IMR-90 (cell line): ENCODE data around the gene JPT1. TPM values are rescaled to one million over a fixed set of nuclear protein-coding genes. Genes with fewer than 3 reads are reported as not detected.

Experiments
- ATAC-seq: fragments of 200-7000 bp; cut with Tn5 transposase; 2 replicates; pipeline ENCODE4 v1.9.1; 2020; ENCODE audit warnings: low read depth, mild to moderate bottlenecking, moderate library complexity
- BruUV-seq: library from RNA; stranded (reverse); fragments of 400-500 nt; replicated peaks from 2 replicates; lab custom pipeline; 2021; lab: Mats Ljungman, UMichigan
- CTCF ChIA-PET: fragments of 300-600 bp; formaldehyde crosslinking; extraction: SDS; loops from one replicate; lab custom pipeline; 2021; ENCODE audit warnings: antibody characterized with exemption; lab: Yijun Ruan, JAX
- POLR2A ChIA-PET: fragments of 300-600 bp; sonication (Branson Sonifier 250); formaldehyde crosslinking; loops from one replicate; lab custom pipeline; 2022; ENCODE audit warnings: antibody characterized with exemption; ENCODE audit not compliant: unreplicated experiment; lab: Charles Lee
- DNase-seq: peaks from one replicate; pipeline ENCODE4 v3.0.0; 2013
- H2AFZ ChIP-seq: replicated peaks from 2 replicates; pipeline ENCODE3; 2013; ENCODE audit warnings: low read length, mild to moderate bottlenecking; ENCODE audit not compliant: poor library complexity
- H2AK5ac ChIP-seq: 2 replicates; pipeline ENCODE4 v1.6.1; 2013; ENCODE audit warnings: low read depth, low read length, inconsistent platforms
- H2AK9ac ChIP-seq: replicated peaks from 2 replicates; pipeline ENCODE3; 2013; ENCODE audit warnings: mild to moderate bottlenecking, low read depth, low read length, moderate library complexity; ENCODE audit not compliant: poor library complexity
- H2BK120ac ChIP-seq: 2 replicates; pipeline ENCODE4 v1.6.1; 2013; ENCODE audit warnings: low read depth, low read length, inconsistent platforms
- H2BK15ac ChIP-seq: 3 replicates; pipeline ENCODE4 v1.6.1; 2013; ENCODE audit warnings: low read depth, low read length, inconsistent platforms
- H2BK20ac ChIP-seq: 2 replicates; pipeline ENCODE4 v1.6.1; 2013; ENCODE audit warnings: low read depth, mild to moderate bottlenecking, inconsistent platforms, low read length, moderate library complexity
- H2BK5ac ChIP-seq: 2 replicates; pipeline ENCODE4 v1.6.1; 2013; ENCODE audit warnings: mild to moderate bottlenecking, low read depth, low read length, inconsistent platforms; ENCODE audit not compliant: poor library complexity, severe bottlenecking
- H3K14ac ChIP-seq: replicated peaks from 2 replicates; pipeline ENCODE4 v1.6.1; 2013; ENCODE audit warnings: low read depth, low read length, inconsistent platforms
- H3K18ac ChIP-seq: 2 replicates; pipeline ENCODE4 v1.6.1; 2013; ENCODE audit warnings: low read depth, low read length, control low read depth
- H3K23ac ChIP-seq: 2 replicates; pipeline ENCODE4 v1.6.1; 2013; ENCODE audit warnings: low read depth, low read length, inconsistent platforms
- H3K27ac ChIP-seq: 2 replicates; pipeline ENCODE4 v1.5.1; 2013; ENCODE audit warnings: mild to moderate bottlenecking, control low read depth, low read length; ENCODE audit not compliant: insufficient read depth
- H3K27me3 ChIP-seq: 2 replicates; pipeline ENCODE4 v1.6.1; 2013; ENCODE audit warnings: low read length; ENCODE audit not compliant: control insufficient read depth, insufficient read depth
- H3K36me3 ChIP-seq: 2 replicates; pipeline ENCODE4 v1.6.1; 2013; ENCODE audit warnings: low read length, mixed read lengths; ENCODE audit not compliant: control insufficient read depth, insufficient read depth
- H3K4ac ChIP-seq: 2 replicates; pipeline ENCODE4 v1.6.1; 2013; ENCODE audit warnings: low read depth, low read length, inconsistent platforms
- H3K4me1 ChIP-seq: 2 replicates; pipeline ENCODE4 v1.6.1; 2013; ENCODE audit warnings: low read length, mixed read lengths; ENCODE audit not compliant: control insufficient read depth, insufficient read depth
- H3K4me2 ChIP-seq: 2 replicates; pipeline ENCODE4 v1.6.1; 2013; ENCODE audit warnings: low read depth, mild to moderate bottlenecking, control low read depth, low read length, moderate library complexity
- H3K4me3 ChIP-seq: 2 replicates; pipeline ENCODE4 v1.5.1; 2013; ENCODE audit warnings: low read depth, mild to moderate bottlenecking, control low read depth, low read length, moderate library complexity; ENCODE audit not compliant: insufficient read depth
- H3K56ac ChIP-seq: 2 replicates; pipeline ENCODE4 v1.6.1; 2013; ENCODE audit warnings: low read length, inconsistent platforms; ENCODE audit not compliant: insufficient read depth; ENCODE audit errors: extremely low read depth
- H3K79me1 ChIP-seq, 2 experiments: 2 replicates each; pipeline ENCODE4 v1.6.1; 2013; ENCODE audit warnings: low read length in 2 of 2, inconsistent platforms in 1 of 2, low read depth in 1 of 2
- H3K9ac ChIP-seq: 2 replicates; pipeline ENCODE4 v1.6.1; 2013; ENCODE audit warnings: low read depth, low read length, control low read depth
- H3K9me1 ChIP-seq: 2 replicates; pipeline ENCODE4 v1.6.1; 2013; ENCODE audit warnings: low read length, inconsistent platforms; ENCODE audit not compliant: insufficient read depth
- H3K9me3 ChIP-seq: 2 replicates; pipeline ENCODE4 v1.6.1; 2013; ENCODE audit warnings: low read length; ENCODE audit not compliant: control insufficient read depth, insufficient read depth
- H4K20me1 ChIP-seq: 2 replicates; pipeline ENCODE4 v1.6.1; 2013; ENCODE audit warnings: low read length, inconsistent platforms; ENCODE audit not compliant: insufficient read depth
- H4K5ac ChIP-seq: 2 replicates; pipeline ENCODE4 v1.6.1; 2013; ENCODE audit warnings: mild to moderate bottlenecking, low read depth, low read length, control low read depth
- H4K8ac ChIP-seq, 2 experiments: 2 replicates each; pipeline ENCODE4 v1.6.1; 2013; ENCODE audit warnings: low read depth in 2 of 2, low read length in 2 of 2, control low read depth in 1 of 2, inconsistent platforms in 1 of 2
- H4K91ac ChIP-seq: 2 replicates; pipeline ENCODE4 v1.6.1; 2013; ENCODE audit warnings: low read depth, low read length, inconsistent platforms; ENCODE audit not compliant: insufficient read depth
- CEBPB ChIP-seq: IDR thresholded peaks from 2 replicates; pipeline ENCODE4 v1.6.1; 2012; ENCODE audit warnings: low read depth, low read length, improper control_type of control experiment
- CHD1 ChIP-seq: IDR thresholded peaks from 2 replicates; pipeline ENCODE4 v1.6.1; 2012; ENCODE audit warnings: low read depth, low read length, improper control_type of control experiment
- MXI1 ChIP-seq: IDR thresholded peaks from 2 replicates; pipeline ENCODE4 v1.6.1; 2012; ENCODE audit warnings: low read depth, mild to moderate bottlenecking, low read length, moderate library complexity, borderline replicate concordance
- NFE2L2 ChIP-seq: fragments of 150-350 bp; IDR thresholded peaks from 2 replicates; pipeline ENCODE4 v1.6.1; 2016; ENCODE audit warnings: low read depth, mild to moderate bottlenecking, low read length
- POLR2A ChIP-seq: IDR thresholded peaks from 2 replicates; pipeline ENCODE4 v1.6.1; 2012; ENCODE audit warnings: mild to moderate bottlenecking, low read depth, low read length
- RAD21 ChIP-seq: IDR thresholded peaks from 2 replicates; pipeline ENCODE4 v1.6.1; 2012; ENCODE audit warnings: low read length, improper control_type of control experiment
- RFX5 ChIP-seq: IDR thresholded peaks from 2 replicates; pipeline ENCODE4 v1.8.0; 2012; ENCODE audit warnings: low read depth, mild to moderate bottlenecking, low read length, moderate library complexity
- SMC3 ChIP-seq: fragments of 150-350 bp; IDR thresholded peaks from 2 replicates; pipeline ENCODE4 v1.6.1; 2016; ENCODE audit warnings: low read depth, mild to moderate bottlenecking, antibody characterized with exemption, low read length, moderate library complexity
- WGBS, 2 experiments: methylation state at CpG; one replicate each; pipeline versions ENCODE4 v1.1.5 to v1.1.7; 2013; ENCODE audit warnings: missing lambda C conversion rate in 2 of 2; ENCODE audit not compliant: insufficient read length in 1 of 2; ENCODE audit errors: extremely low coverage in 2 of 2; 5-methylcytosine and 5-hydroxymethylcytosine counted together
- dilution Hi-C: fragments of 300-500 bp; cut with HindIII; formaldehyde crosslinking; loops from one replicate; pipeline ENCODE4 v1.14.3; 2018; ENCODE audit warnings: low sequenced_read_pairs; ENCODE audit not compliant: unreplicated experiment
- in situ Hi-C: fragments of 300-500 bp; cut with MboI; formaldehyde crosslinking; loops from 3 replicates; pipeline ENCODE4 v1.14.3; 2019; ENCODE audit warnings: low sequenced_read_pairs, inconsistent platforms, mixed read lengths
- intact Hi-C: fragments of 100-400 bp; cut with micrococcal nuclease; formaldehyde crosslinking; loops from 2 replicates; pipeline ENCODE4 v1.10.0; 2022
- polyA plus RNA-seq, 3 experiments: library from polyadenylated mRNA; depleted of rRNA; stranded (reverse); fragments of >200 nt; gene quantifications; 2 replicates each; pipeline ENCODE4 v1.2.3, GENCODE V29; 2012; ENCODE audit warnings: low replicate concordance in 1 of 3
- total RNA-seq: library from RNA; depleted of rRNA; stranded (reverse); fragments of >200 nt; gene quantifications from 2 replicates; pipeline ENCODE4 v1.2.3, GENCODE V29; 2012
- TF ChIP-seq, protein P1 (sequence below): fragments of 150-350 bp; IDR thresholded peaks from 2 replicates; pipeline ENCODE4 v1.6.1; 2016; ENCODE audit warnings: low read depth, mild to moderate bottlenecking, low read length, moderate library complexity, borderline replicate concordance

The JPT1 gene
- total and polyA plus RNA-seq, 2 of the 4 experiments (the other 2 are of a cell fraction) = 118 to 272 TPM

DNA sequence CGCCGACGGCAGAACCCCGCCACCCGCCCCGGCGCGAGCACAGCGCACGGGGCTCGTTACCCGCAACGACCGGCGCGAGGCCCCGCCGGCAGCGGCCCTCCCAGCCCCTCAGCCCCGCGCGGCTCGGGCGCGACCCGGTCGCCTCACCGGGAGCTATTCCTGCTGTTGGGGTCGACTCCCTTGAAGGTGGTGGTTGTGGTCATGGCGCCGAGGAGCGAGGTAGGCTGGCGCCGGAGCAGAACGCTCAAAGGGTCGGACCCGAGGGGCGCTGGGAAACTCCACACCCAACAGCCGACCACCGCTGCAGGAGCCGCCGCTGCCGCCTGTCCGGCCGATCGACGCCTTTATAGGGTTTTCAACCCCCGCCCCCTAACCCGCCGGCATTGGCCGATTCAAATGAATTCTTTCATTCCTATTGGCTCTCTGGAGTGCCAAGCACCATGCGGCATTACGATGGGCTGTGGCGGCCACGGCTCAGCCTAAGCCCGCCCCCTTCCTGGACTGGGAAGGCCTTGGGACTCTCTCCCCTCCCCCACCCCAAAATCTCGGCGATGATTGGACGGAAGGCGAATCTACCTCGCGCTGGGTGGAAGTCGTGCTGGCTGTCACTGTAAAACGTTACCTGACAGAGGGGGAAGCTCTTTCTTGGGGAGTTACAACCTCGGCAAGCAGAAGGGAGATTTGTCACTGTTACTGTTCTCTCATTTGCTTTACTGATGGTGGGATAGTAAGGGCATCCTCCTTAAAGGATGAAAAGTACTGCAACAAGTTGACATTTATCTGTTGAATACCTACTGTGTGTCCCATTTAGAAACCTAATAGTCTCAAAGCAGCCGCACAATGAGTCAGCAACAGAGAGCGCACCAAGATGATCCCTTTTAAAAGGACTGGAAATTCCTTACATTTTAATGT lies at the start of gene JPT1 (continued):
- TF ChIP-seq CHD1 = 0 out of 2 replicates have a peak, but pooled peaks have one; percentile 85

- TF ChIP-seq POLR2A (no peak), NFE2L2 (no peak), CEBPB (no peak), RFX5 (no peak), SMC3 (no peak), MXI1 (no peak), RAD21 (no peak)
- TF ChIP-seq, protein P1, sequence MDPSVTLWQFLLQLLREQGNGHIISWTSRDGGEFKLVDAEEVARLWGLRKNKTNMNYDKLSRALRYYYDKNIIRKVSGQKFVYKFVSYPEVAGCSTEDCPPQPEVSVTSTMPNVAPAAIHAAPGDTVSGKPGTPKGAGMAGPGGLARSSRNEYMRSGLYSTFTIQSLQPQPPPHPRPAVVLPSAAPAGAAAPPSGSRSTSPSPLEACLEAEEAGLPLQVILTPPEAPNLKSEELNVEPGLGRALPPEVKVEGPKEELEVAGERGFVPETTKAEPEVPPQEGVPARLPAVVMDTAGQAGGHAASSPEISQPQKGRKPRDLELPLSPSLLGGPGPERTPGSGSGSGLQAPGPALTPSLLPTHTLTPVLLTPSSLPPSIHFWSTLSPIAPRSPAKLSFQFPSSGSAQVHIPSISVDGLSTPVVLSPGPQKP = no peak
- Histone ChIP-seq H3K36me3 (no peaks in the 10 kb centered on the region), H3K4ac (no peak overlapping the region), H3K4me1 (no peaks in the 10 kb centered on the region), H3K4me2 (no peak overlapping the region), H2AFZ (no peak overlapping the region), H2AK9ac (no peak overlapping the region), H3K14ac (no peak overlapping the region), H2AK5ac (no peak overlapping the region), H4K8ac (no peak overlapping the region), H3K9ac (no peak overlapping the region), H3K56ac (no peak overlapping the region), H2BK5ac (no peak overlapping the region), H3K23ac (no peak overlapping the region), H4K91ac (no peak overlapping the region), H3K79me1 (peaks cover 0 to 6% of the 10 kb centered on the region in 2 experiments; a peak in 1 of 4 replicates), H2BK120ac (no peak overlapping the region), H2BK15ac (no peak overlapping the region), H4K5ac (no peak overlapping the region), H3K27ac (no peak overlapping the region), H4K20me1 (no peaks in the 10 kb centered on the region), H3K4me3 (no peak overlapping the region), H3K18ac (no peak overlapping the region), H3K9me3 (no peaks in the 10 kb centered on the region), H2BK20ac (no peak overlapping the region), H3K9me1 (no peaks in the 10 kb centered on the region), H3K27me3 (no peaks in the 10 kb centered on the region)
- dilution Hi-C loops = no loop called here
- no peak for ATAC-seq
- CTCF ChIA-PET = interaction anchor here (1.1 kb wide), 1 partner anchor 86 kb away, joined by 3 read pairs; no protein-coding TSS in a partner anchor
- WGBS, 2 experiments = 91% methylated on average over 4 of the region's 6 CpGs; no CpG with 5 or more reads in 1 of the 2 experiments
- POLR2A ChIA-PET = no interaction called here
- intact Hi-C loops = loop anchor here (10.0 kb wide), 1 partner anchor 135 kb away; no protein-coding TSS in a partner anchor
- no TSS peak for BruUV-seq
- no peak for DNase-seq
- in situ Hi-C loops = loop anchor here (10.0 kb wide), 2 partner anchors 135 to 235 kb away; no protein-coding TSS in a partner anchor
Observed at GRCh38 chr17:75199886-75200618, 45.7 kb upstream of the JPT1 start.
